SW 1271 (cell line): ENCODE results near the gene EML2.
"Not testable (repeated sequence)": the region's sequence is repeated elsewhere in the genome, so short reads cannot be mapped to it uniquely, and the experiment has no call there.

Experiments
- DNase-seq, 2 experiments: peaks; one replicate each; lab custom pipeline; 2025; lab: John Stamatoyannopoulos, UW

The EML2 gene

DNA sequence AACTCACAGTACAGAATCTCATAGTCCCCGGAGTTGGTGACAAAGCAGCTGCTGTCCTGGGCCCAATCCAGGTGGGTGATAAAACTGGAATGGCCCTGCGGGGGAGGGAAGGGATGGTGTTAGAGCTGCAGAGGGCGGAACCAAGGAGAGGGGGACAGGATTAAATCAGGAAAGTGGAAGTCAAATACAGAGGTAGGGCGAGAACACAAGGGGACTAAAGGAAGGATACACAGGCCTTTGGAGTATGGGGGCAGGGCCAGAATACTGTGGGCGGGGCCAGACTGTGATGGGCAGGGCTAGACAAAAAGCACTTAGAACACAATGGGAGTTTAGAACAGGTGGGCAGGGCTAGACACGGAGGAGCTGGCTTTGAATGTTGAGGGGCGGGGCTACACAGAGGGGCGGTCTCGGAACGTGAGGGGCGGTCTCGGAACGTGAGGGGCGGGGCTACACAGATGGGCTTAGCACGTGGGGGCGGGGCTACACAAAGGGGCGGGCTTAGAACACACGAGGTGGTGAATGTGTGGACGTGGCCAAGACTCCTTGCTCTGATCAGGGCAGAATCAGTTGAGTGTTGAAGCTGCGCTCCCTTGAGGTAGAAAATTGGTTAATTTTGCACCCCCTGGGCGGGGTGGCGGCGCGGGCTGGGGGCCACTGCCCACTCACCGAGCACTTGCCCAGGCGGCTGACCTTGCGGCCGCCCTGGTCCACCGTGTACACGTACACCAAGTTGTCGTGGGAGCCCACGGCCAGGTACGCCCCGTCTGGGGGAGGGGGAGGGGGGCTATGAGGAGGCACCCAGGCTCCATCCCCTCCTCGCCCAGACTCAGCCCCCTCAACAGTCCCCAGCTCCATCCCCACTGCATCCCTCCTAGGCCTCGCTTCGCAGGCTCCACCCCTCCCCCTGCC lies 23.1 kb downstream of the EML2 start:
- DNase-seq: peak in 1 of 2 experiments; percentile 81

DNA sequence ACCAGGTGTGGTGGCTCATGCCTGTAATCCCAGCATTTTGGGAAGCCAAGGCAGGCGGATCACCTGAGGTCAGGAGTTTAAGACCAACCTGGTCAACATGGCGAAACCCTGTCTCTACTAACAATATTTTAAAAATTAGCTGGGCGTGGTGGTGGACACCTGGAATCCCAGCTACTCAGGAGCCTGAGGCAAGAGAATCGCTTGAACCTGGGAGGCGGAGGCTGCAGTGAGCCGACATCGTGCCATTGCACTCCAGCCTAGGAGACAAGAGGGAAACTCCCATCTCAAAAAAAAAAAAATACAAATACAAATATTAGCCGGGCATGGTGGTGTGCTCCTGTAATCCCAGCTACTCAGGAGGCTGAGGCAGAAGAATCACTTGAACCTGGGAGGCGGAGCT lies 24.1 kb downstream of the EML2 start:
- DNase-seq: not testable (repeated sequence)

DNA sequence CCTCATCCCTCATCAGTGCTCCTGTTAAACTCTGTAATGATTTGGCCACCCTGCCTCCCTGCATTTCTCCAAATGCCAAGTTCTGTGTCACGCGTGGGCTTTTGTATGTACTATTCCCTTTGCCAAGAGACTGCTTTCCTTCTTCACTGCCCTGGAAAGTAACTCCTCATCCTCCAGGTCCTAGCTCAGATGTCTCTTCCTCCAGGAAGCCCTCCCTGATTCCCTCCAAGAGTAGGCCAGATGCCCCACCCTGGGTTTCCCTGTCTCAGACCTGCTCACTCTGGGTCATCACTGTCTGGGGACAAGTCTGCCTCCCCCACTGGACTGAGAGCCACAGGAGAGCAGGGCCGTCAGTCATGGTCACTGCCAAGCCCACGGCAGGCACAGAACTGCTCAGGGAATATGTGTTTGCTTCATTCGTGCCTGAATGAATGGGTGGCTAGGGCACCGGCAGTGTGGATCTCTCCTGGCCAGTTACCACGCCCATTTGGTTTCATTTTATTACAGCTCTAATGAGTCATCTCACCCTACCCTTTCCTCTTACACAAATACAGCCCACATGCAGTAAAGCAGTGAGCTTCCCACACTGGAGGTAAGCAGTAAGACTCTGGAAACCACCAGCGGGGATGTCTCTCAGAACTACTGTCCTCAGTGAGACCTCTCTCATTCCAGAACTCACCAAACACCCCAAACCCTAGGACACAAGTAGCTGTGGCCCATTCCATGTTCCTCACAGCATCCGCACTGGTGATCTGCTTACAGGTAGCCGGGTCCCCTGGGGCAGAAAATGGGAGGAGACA lies 25.1 kb downstream of the EML2 start:
- peak; percentile 51 to 75 for DNase-seq

DNA sequence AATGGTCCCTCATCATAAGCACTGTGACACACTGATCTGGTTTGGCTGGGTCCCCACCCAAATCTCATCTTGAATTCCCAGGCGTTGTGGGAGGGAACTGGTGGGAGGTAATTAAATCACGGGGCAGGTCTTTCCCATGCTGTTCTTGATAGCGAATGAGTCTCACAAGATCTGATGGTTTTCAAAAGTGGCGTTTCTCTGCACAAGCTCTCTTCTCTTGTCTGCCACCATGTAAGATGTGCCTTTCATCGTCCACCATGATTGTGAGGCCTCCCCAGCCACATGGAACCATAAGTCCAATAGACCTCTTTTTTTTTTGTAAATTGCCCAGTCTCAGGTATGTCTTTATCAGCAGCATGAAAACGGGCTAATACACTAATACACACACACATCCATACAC lies 30.2 kb downstream of the EML2 start:
- no peak for DNase-seq

DNA sequence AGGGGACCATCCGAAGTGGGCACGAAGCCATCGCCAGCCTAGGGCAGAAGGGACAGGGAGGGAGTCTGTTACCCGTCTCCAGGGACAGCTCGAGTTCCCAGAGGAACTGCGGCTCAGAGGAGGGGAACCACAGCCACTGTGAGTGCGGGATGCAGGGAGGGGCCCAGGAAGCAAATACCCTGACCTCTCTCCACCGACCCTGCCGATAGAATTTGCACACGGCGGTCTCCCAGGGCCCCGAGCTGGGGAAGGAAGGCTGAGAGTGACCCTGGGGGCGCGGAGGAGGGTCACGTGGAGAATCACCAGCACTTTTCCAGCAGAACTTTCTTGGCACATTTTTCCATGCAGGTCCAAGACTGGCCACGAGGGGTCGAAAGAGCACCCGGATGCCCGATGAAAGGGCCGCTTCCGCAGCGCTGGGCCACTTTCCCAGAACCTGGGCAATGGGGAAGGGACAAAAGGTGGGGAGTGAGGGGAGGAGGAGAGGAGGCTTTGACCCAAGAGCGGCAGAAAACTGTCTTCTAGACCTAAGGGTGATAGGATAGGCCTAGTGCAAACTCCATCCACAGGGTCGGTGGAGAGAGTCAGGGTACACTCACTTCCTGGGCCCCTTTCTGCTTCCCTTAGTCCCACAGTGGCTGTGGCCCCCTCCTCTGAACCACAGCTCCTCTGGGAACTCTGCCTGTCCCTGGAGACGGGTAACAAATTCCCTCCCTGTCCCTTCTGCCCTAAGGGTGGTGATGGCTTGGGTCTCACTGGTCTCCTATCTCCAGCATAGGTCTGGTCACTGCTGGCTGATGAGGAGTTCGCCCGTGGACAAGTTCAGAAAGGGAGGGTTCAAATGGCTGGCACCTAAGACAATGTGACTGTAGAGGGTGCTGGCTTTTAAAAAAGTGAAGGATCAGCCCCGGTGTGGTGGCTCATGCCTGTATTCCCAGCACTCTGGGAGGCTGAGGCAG lies 31.8 kb downstream of the EML2 start:
- DNase-seq: peak; percentile 16 to 44

DNA sequence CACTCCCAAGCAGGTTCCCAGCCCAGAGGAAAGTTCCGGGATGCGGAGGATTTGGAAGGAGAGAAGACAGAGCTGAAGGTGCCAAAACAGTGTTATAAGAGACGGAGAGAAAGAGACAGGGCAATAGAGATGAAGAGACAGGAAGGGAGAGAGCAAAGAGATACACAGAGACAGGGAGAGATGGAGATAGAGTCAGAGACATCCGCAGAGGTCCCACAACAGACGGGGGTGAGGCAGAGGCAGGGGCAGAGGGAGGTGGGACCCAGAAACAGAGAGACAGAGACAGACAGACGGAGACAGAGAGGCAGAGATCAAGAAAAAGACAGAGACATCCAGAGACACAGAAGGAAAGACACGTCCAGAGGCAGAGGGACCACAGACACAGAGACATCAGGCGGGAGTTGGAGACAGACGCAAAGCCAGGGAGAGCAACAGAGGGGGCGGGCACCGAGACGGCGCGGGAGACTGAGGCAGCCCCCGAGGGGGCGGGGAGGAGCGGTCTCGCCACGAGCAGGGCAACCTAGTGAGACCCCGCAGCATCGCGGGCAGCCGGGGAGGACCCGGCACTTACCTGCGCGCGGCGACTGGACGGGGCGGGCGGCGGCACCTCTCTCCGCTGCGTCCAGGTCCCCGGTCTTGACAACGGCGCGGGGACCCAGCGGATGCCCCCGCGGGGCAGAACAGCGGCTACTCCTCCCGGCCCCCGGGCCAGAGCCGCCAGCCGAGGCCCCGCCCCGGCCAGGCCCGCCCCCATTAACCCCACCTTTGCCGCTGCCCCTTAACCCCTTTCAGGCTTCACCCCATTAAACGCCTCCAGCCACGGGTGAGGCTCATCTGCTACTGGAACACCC lies 37.4 kb downstream of the EML2 start, which contains the start of gene GPR4:
Gene GPR4, minus strand, starts transcription at position 689 of the 851 bp plus-strand sequence. CDS start 10,346 bp downstream, outside the sequence.
- DNase-seq: no peak

DNA sequence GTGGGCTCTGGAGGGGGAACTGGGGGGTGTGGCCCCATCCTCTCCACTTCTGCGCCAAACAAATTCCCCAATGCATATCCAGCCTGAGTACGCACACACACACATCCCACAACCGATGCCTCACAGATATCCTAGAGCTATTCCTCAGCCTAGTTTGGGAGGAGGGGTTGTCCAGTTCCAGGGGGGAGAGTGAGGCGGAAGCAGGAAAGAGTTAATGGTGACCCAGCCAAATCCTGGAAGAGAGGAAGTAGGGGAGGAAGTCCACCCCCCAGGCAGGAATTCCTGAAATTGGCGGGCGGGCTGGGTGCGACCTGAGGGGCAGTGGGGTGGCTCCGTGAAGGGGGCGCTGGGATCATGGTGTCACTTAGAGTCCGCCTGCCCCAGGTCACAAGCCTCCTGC lies 38.1 kb downstream of the EML2 start:
- DNase-seq: no peak

DNA sequence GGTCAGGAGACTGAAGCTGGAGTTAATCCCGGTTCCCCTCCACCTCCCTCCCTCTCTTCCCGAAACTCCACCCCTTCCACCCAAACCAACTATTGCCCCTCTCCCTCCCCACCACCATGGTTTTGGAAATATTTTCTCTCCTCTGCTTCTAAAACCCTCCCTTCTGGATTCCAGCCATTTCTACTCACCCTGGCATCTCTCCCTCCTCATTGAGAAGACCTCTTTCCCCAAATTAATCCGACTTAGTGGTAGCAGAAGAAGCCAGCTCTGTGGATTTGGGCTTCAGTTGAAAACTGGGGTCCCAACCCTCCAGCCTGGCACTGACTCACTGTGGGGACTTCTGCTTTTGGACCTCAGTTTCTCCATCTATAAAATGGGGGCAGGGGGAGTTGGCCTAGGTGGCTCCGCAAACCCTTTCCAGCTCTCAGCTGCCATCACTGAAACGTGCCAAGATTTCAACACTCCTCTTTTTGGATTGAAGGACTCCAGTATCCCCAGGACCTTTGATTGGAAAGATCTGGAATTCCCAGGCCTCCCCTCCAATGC lies 38.8 kb downstream of the EML2 start:
- no peak for DNase-seq

DNA sequence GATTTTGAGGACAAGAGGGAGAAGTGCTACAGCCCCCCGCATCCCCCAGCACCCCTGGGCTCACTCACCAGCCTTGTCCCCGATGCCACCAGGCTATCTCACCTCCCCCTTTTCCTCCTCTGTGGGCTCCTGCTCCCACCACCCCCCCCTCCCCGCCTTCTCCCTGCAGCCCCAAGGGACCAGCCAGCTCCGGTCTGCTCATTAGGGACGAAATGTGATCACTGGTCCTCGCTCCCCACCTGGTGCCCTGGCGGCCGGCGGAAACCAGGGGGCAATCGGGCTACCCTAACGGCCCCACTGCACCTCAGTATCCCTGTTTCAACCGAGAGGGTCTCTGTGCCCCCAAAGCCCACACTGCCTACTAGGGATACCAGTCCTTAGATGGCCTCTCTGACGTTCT lies 39.9 kb downstream of the EML2 start:
- no peak for DNase-seq

DNA sequence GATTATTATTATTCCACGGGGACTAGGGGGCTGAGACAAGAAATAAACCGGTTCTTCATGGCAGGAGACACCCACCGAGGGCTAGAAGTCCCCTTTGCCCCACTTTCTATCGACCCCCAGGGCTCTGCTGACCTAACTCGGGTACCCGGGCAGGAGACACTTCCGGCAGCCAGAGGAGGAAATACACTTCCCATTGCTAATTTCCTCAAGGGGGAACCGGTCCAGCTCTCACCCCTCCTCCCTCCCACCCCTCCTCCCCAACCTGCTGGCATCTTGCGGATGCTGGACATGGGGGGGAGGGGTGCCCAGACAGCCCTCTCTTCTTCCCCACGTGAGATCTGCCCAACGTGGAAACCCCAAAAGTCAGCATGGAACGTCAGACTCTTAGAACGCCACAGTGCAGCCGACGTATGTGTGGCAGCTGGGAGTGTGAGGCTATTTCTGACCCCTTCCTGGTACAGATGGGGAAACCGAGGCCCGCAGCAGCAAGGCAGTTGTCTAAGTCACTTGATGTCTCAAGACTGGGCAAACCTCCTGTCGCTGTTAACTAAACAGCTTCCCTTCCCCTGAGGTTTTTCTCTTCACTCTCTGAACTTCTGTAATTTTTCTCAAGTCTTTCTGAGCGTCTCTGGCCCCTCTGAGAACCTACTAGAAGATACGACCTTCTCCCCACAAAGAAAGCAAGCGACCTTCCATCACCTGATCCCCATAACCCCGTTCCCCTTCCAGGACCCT lies 40.8 kb downstream of the EML2 start:
- no peak for DNase-seq

DNA sequence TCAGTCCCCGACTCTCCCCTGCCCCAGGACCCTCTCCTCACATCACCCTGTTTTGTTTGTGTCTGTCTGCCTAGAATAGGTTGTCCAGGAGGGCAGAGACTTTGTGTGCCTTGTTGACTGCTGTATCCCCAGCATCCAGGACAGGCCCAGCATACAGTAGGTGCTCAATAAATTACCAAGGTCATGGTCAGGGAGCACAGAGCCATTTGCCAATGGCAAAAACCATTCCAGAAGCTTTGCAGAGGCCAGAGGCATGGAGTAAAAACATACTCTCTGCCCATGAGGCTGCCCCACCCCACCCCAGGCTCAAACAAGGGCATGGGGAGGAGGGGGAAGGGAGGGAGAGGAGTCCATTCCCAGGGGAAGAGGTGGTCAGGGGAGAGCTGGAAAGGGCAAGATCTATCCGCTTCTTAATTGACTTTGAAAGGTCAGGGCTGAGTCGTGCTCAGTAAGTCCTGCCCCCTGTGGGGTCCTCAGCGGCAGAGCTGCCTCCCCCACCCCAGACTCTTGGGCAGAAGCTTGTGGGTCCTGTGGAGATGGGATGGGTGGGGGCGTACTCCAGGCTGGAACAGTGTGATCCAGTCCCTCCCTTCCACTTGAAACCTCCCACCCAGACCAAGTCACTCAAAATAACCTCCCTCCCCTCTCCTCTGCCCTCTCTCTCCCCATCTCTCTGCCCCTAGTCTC lies 41.6 kb downstream of the EML2 start:
- DNase-seq: no peak

DNA sequence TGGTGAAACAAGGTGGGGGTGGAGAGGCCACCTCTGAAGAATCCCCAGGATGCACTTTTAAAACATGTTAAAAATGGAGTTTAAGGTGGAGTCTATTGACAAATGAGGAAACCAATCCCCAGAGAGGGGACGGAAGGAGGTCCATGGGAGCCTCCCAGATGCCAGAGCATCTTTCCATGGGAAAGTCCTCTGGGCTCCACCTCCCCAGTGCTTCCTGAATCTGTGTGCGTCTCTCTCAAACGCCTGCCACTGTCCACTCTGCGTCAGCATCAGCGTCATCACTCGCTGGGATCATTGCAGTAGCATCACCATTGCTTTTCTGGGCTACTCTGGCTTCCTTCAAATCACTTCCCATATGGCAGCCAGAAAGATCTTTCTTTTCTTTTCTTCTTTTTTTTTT lies 43.4 kb downstream of the EML2 start:
- no peak for DNase-seq

DNA sequence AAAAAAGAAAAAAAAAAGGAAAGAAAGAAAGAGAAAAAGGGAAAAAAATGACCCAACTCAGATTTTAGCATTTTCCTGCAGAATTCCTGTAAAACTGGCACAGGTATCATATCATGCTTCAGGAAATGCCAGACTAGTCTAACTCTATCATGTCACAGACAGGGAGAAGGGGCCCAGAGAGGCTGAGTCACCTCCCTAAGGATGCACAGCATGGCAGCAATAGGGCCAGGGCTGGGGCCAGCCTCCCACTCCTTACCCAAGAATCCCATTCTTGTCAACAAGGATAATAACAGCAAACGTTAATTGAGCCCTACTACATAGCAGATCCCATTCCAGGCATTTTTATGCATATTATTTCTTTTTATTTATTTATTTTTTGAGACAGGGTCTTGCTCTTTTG lies 45.7 kb downstream of the EML2 start:
- no peak for DNase-seq

DNA sequence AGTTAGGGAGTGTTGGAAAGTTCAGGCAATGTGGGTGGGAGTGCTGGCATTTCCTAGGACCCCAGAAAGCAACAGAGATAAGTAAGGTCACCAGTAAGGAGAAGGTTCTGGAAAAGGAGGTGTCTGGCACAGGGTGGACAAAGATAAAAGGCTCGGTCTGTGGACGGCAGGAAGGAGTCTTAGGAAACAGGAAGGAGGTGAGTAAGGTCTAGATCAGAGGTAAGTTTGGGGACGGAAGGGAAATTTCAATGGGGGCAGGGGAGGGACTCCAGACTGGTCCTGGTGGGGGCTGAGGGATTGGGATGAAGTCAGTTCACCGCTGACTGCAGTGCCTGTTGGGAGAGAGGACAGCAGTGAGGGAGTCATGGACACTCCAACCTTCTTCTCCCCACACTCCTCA lies 46.8 kb downstream of the EML2 start:
- DNase-seq: no peak

DNA sequence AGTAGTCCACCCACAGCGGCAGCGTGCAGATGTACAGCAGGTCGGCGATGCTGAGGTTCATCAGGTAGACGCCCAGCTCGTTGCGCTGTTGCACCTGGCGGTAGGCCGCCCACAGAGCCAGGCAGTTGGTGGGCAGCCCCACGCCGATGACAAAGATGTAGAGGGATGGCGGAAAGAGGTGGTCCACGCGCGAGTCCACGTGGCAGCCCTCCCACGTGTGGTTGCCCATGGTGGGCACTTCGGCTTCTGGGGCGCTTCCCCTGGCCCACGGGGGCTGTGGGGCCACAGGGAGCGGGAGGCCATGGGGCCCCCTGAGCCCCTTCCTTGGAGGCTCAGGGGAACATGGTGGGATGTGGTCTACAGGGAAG lies 47.6 kb downstream of the EML2 start:
- no peak for DNase-seq

DNA sequence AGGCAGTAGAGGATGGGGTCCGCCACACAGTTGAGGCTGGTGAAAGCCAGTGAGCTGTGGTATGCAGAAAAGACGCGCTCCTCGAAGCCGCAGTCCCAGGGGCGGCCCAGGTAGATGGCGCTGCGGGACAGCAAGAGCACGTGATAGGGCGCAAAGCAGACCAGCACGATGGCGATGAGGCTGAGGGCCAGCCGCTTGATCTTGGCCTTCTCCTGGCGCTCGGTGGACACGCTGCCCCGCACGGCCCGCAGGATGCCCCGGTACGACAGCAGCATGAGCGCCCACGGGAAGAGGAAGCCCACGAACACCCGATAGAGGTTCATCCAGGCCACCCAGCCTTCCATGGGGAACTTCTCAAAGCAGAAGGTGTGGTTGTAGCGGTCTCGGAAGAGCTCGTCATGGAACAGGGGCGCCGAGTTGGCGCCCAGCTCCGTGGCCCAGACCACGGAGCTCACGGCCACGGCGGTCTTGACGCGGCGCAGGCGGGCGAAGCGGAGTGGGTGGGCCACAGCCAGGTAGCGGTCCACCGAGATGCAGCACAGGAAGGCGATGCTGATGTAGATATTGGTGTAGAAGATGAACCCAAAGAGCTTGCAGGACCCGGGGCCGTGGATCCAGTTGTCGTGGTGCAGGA lies 48.1 kb downstream of the EML2 start:
- no peak for DNase-seq

DNA sequence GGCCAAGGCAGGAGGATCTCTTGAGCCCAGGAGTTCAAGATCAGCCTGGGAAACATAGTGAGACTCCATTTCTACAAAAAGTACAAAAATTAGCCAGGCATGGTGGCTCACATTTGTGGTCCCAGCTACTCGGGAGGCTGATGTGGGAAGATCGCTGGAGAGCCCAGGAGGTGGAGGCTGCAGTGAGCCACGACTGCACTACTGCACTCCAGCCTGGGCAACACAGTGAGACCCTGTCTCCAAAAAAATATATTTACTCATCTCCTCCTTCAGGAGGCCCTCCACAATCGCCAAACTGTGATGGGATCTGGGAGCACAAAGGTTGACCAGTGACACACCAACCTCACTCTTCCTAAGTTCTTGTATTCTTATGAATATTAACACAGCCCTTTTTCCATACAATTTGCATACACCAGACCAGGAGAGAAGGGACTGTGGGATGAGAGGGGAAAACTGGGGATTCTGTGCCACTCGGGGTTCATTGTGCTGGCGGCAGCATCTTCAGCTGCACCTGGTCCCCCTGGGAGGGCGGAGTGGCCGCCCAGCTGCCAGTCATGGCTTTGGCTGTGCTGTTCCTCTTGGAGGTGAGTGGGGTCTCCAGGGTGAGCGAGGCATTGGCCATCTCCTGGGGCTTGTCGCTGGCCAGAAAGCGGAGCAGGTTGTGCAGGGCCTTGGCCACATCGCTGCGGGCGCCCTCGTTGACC lies 48.7 kb downstream of the EML2 start:
- no peak for DNase-seq

DNA sequence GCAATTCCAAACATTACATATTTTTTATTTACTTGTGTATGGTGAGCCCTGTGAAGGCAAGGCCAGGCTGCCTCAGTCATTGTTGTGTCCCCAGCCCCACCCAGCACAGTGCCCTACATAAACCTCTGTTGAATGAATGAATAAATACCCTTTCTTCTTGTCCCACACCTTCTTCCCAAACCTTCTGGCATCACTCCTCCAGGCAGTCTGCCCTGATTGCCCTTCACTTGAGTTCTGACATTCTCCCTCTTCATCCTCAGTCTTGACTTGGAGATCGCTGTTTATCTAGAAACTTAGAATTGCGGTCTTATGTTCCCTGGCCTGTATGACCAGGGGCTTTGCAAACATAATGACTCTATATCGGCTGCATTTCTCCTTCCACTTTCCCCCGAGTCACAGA lies 49.4 kb downstream of the EML2 start:
- no peak for DNase-seq
